ENCODE data around the gene SRPRB.

GRCh38 chr3:133863911-133864310, 58.3 kb downstream of the SRPRB start:
- no peak for TF ChIP-seq CTCF (IDR thresholded peaks at IDR 0.05)
- no peak for TF ChIP-seq POLR2AphosphoS5 (IDR thresholded peaks at IDR 0.05; ENCODE audit: insufficient read depth in 1 of 2, low read depth in 1 of 2)
